HepG2 (cell line): ENCODE data around the gene GTF2A1. TPM values are rescaled to one million over a fixed set of nuclear protein-coding genes. Genes with fewer than 3 reads are reported as not detected.

Experiments used
- BATF2 ChIP-seq: sonication (generic); formaldehyde crosslinking; IDR thresholded peaks from 2 replicates; pipeline ENCODE4 v1.8.0; 2022; ENCODE audit warnings: mild to moderate bottlenecking, missing genetic modification reagents, moderate library complexity
- BRCA1 ChIP-seq: sonication (generic); formaldehyde crosslinking; IDR thresholded peaks from 2 replicates; pipeline ENCODE4 v1.4.0; 2020; ENCODE audit warnings: missing genetic modification reagents
- GMEB1 ChIP-seq: sonication (generic); formaldehyde crosslinking; IDR thresholded peaks from 2 replicates; pipeline ENCODE4 v1.5.1; 2020; ENCODE audit warnings: missing genetic modification reagents, mild to moderate bottlenecking, borderline replicate concordance
- GPN1 ChIP-seq: sonication (generic); formaldehyde crosslinking; IDR thresholded peaks from 2 replicates; pipeline ENCODE4 v1.5.1; 2020; ENCODE audit warnings: missing genetic modification reagents, borderline replicate concordance
- HMGA1 ChIP-seq: sonication (generic); formaldehyde crosslinking; conservative IDR thresholded peaks from 2 replicates; pipeline ENCODE4 v1.4.0; 2020; ENCODE audit warnings: missing genetic modification reagents
- KDM2A ChIP-seq: sonication (generic); formaldehyde crosslinking; IDR thresholded peaks from 2 replicates; pipeline ENCODE4 v1.4.0; 2020; ENCODE audit warnings: low read depth, missing genetic modification reagents, borderline replicate concordance
- KDM5B ChIP-seq: sonication (generic); formaldehyde crosslinking; IDR thresholded peaks from 2 replicates; pipeline ENCODE4 v1.4.0; 2020; ENCODE audit warnings: missing genetic modification reagents, mild to moderate bottlenecking, borderline replicate concordance
- KLF11 ChIP-seq: IDR thresholded peaks from 2 replicates; pipeline ENCODE4 v1.6.1; 2016; ENCODE audit warnings: missing compliant biosample characterization
- MNT ChIP-seq: fragments of 450-650 bp; IDR thresholded peaks from 2 replicates; pipeline ENCODE4 v1.6.1; 2016
- MXI1 ChIP-seq: IDR thresholded peaks from 3 replicates; pipeline ENCODE4 v1.6.1; 2012; ENCODE audit warnings: low read depth, low read length, inconsistent platforms, borderline replicate concordance
- PBX2 ChIP-seq: IDR thresholded peaks from 2 replicates; pipeline ENCODE4 v1.6.1; 2016; ENCODE audit warnings: control low read depth
- SAFB2 ChIP-seq: sonication (generic); formaldehyde crosslinking; IDR thresholded peaks from 2 replicates; pipeline ENCODE4 v1.5.1; 2020; ENCODE audit warnings: missing genetic modification reagents, low read depth, mild to moderate bottlenecking, borderline replicate concordance
- SALL2 ChIP-seq: sonication (generic); formaldehyde crosslinking; IDR thresholded peaks from 2 replicates; pipeline ENCODE4 v1.8.1; 2023; ENCODE audit warnings: mild to moderate bottlenecking, missing genetic modification reagents, inconsistent platforms
- SMAD9 ChIP-seq: sonication (generic); formaldehyde crosslinking; IDR thresholded peaks from 2 replicates; pipeline ENCODE4 v1.5.1; 2020; ENCODE audit warnings: mild to moderate bottlenecking, missing genetic modification reagents
- SNRNP70 ChIP-seq: fragments of 200-400 bp; formaldehyde crosslinking; IDR thresholded peaks from 2 replicates; pipeline ENCODE4 v1.6.1; 2017; ENCODE audit warnings: mild to moderate bottlenecking, low read depth, low read length, moderate library complexity
- YEATS2 ChIP-seq: sonication (generic); formaldehyde crosslinking; IDR thresholded peaks from 2 replicates; pipeline ENCODE4 v1.4.0; 2020; ENCODE audit warnings: missing genetic modification reagents, borderline replicate concordance
- ZBTB20 ChIP-seq: sonication (generic); formaldehyde crosslinking; IDR thresholded peaks from 2 replicates; pipeline ENCODE4 v1.8.1; 2023; ENCODE audit warnings: missing genetic modification reagents, low read depth, mild to moderate bottlenecking, borderline replicate concordance
- ZBTB38 ChIP-seq: sonication (generic); formaldehyde crosslinking; IDR thresholded peaks from 2 replicates; pipeline ENCODE4 v1.5.1; 2020; ENCODE audit warnings: mild to moderate bottlenecking, missing genetic modification reagents
- ZNF350 ChIP-seq: sonication (generic); formaldehyde crosslinking; IDR thresholded peaks from 2 replicates; pipeline ENCODE4 v1.4.0; 2020; ENCODE audit warnings: mild to moderate bottlenecking, low read depth, missing genetic modification reagents, borderline replicate concordance
- ZNF547 ChIP-seq: sonication (generic); formaldehyde crosslinking; IDR thresholded peaks from 2 replicates; pipeline ENCODE4 v1.5.1; 2020; ENCODE audit warnings: mild to moderate bottlenecking, missing genetic modification reagents
- ZNF598 ChIP-seq: sonication (generic); formaldehyde crosslinking; IDR thresholded peaks from 2 replicates; pipeline ENCODE4 v1.5.1; 2020; ENCODE audit warnings: mild to moderate bottlenecking, missing genetic modification reagents, borderline replicate concordance
- ZNF629 ChIP-seq: sonication (generic); formaldehyde crosslinking; conservative IDR thresholded peaks from 2 replicates; pipeline ENCODE4 v1.5.0; 2020; ENCODE audit warnings: missing genetic modification reagents
- ZNF747 ChIP-seq: sonication (generic); formaldehyde crosslinking; IDR thresholded peaks from 2 replicates; pipeline ENCODE4 v1.8.1; 2023; ENCODE audit warnings: missing genetic modification reagents, mild to moderate bottlenecking, borderline replicate concordance
- ZNF776 ChIP-seq: sonication (generic); formaldehyde crosslinking; IDR thresholded peaks from 2 replicates; pipeline ENCODE4 v1.4.0; 2020; ENCODE audit warnings: mild to moderate bottlenecking, missing genetic modification reagents
- ZNF780A ChIP-seq: sonication (generic); formaldehyde crosslinking; IDR thresholded peaks from 2 replicates; pipeline ENCODE4 v1.8.0; 2022; ENCODE audit warnings: mild to moderate bottlenecking, missing genetic modification reagents, moderate library complexity
- polyA plus RNA-seq, 8 experiments: library from polyadenylated mRNA; depleted of rRNA in 3 of 8; stranded (reverse) in 7 of 8; unstranded in 1 of 8; fragments of >200 nt; fragmentation: Illumina TruSeq in 4 of 8; extraction: Trizol in 4 of 8; gene quantifications; 2 replicates each; pipeline versions ENCODE4 v1.2.1 to v1.2.3, GENCODE V29; 2011 to 2016; ENCODE audit warnings: low read depth in 4 of 8, missing spikeins in 1 of 8, mixed read lengths in 1 of 8; ENCODE audit not compliant: insufficient read depth in 1 of 8
- total RNA-seq, 5 experiments: library from RNA; depleted of rRNA; stranded (reverse); fragments of >200 nt; fragmentation: Illumina TruSeq; extraction: Trizol; gene quantifications; 2 replicates each; pipeline ENCODE4 v1.2.3, GENCODE V29; 2016; ENCODE audit warnings: low read depth in 1 of 5

Gene GTF2A1
- total and polyA plus RNA-seq, 2 of the 13 experiments (the other 11 are each of a cell fraction or from before 2014, with no cell fraction given), result 14.9 to 17.5 TPM

- peak; percentile 65 for TF ChIP-seq MNT
- TF ChIP-seq HMGA1, result no peak
- peak; percentile 83; the same call in 1 of the 2 replicates for TF ChIP-seq SAFB2 (CRISPR knock-in tag)
- peak; percentile 61; the same call in 1 of the 2 replicates for TF ChIP-seq SMAD9 (CRISPR knock-in tag)
- TF ChIP-seq SNRNP70, result no peak
- no peak for TF ChIP-seq ZNF629
- TF ChIP-seq GPN1 (CRISPR knock-in tag), result no peak
- peak; percentile 74; the same call in 1 of the 2 replicates for TF ChIP-seq ZNF350 (CRISPR knock-in tag)
- peak; percentile 93; the same call in 1 of the 2 replicates for TF ChIP-seq KDM5B
- TF ChIP-seq ZNF747 (CRISPR knock-in tag), result no peak; the same call in 1 of the 2 replicates
- TF ChIP-seq BRCA1 (CRISPR knock-in tag), result no peak; the same call in 1 of the 2 replicates
- no peak for TF ChIP-seq YEATS2
- no peak for TF ChIP-seq PBX2 (CRISPR knock-in tag)
- no peak for TF ChIP-seq KLF11 (CRISPR knock-in tag)
- peak; percentile 94 for TF ChIP-seq GMEB1 (CRISPR knock-in tag)
- peak; percentile 72; the same call in 2 of the 3 replicates for TF ChIP-seq MXI1
- TF ChIP-seq KDM2A (CRISPR knock-in tag), result peak; percentile 67
- TF ChIP-seq ZBTB20 (CRISPR knock-in tag), result 0 out of 2 replicates have a peak, but pooled peaks have one; percentile 74
- peak; percentile 83 for TF ChIP-seq ZNF547 (CRISPR knock-in tag)
- peak; percentile 80; the same call in 1 of the 2 replicates for TF ChIP-seq ZNF780A (CRISPR knock-in tag)
- peak; percentile 73 for TF ChIP-seq ZNF776 (CRISPR knock-in tag)
- peak; percentile 95; the same call in 1 of the 2 replicates for TF ChIP-seq ZBTB38 (CRISPR knock-in tag)
- peak; percentile 74; the same call in 1 of the 2 replicates for TF ChIP-seq ZNF598 (CRISPR knock-in tag)
- TF ChIP-seq SALL2 (CRISPR knock-in tag), result 0 out of 2 replicates have a peak, but pooled peaks have one; percentile 36
- peak; percentile 87; the same call in 1 of the 2 replicates for TF ChIP-seq BATF2 (CRISPR knock-in tag)
Observed at GRCh38 chr14:81220830-81221578, at the start of gene GTF2A1 (continued).
